ENCODE measurements around the gene KDSR.

The KDSR gene

GRCh38 chr18:63367053-63367953 is at the start of gene KDSR:
KDSR (minus strand) TSS chr18:63367206; CDS start chr18:63367118, 88 bp downstream.
- DNase-seq: peak; percentile 16 to 98 (median 92)

GRCh38 chr18:63412953-63413352 is 45.9 kb upstream of the KDSR start:
- DNase-seq: no peak

- DNase-seq: no peak
Measured at GRCh38 chr18:63410792-63411191, 43.8 kb upstream of the KDSR start.

GRCh38 chr18:63409301-63409700 is 42.3 kb upstream of the KDSR start:
- DNase-seq: no peak

GRCh38 chr18:63407734-63408133 is 40.7 kb upstream of the KDSR start:
- DNase-seq: no peak

GRCh38 chr18:63405986-63406385 is 39.0 kb upstream of the KDSR start:
- peak in 1 of 14 donors; percentile 2 for DNase-seq

- DNase-seq: no peak
Measured at GRCh38 chr18:63402246-63403162, 35.5 kb upstream of the KDSR start.

GRCh38 chr18:63399300-63399699 is 32.3 kb upstream of the KDSR start:
- no peak for DNase-seq

GRCh38 chr18:63397349-63397748 is 30.3 kb upstream of the KDSR start:
- DNase-seq: no peak

GRCh38 chr18:63395503-63395902 is 28.5 kb upstream of the KDSR start:
- no peak for DNase-seq

- DNase-seq: no peak
Measured at GRCh38 chr18:63394954-63395353, 27.9 kb upstream of the KDSR start.

GRCh38 chr18:63387861-63388260 is 20.9 kb upstream of the KDSR start:
- no peak for DNase-seq

- DNase-seq: no peak
Measured at GRCh38 chr18:63382843-63383242, 15.8 kb upstream of the KDSR start.

GRCh38 chr18:63379639-63379962 is 12.6 kb upstream of the KDSR start:
- DNase-seq: no peak

GRCh38 chr18:63378919-63379638 is 12.1 kb upstream of the KDSR start:
- DNase-seq: no peak

GRCh38 chr18:63377275-63377980 is 10.4 kb upstream of the KDSR start:
- DNase-seq: no peak

GRCh38 chr18:63376538-63376937 is 9.5 kb upstream of the KDSR start:
- no peak for DNase-seq

GRCh38 chr18:63374540-63374939 is 7.5 kb upstream of the KDSR start:
- DNase-seq: no peak

GRCh38 chr18:63373161-63373560 is 6.2 kb upstream of the KDSR start:
- no peak for DNase-seq

GRCh38 chr18:63368611-63369010 is 1.6 kb upstream of the KDSR start:
- DNase-seq: no peak

- peak in 12 of 14 donors; percentile 8 to 61 (median 38) for DNase-seq
Measured at GRCh38 chr18:63366213-63367052, 573 bp downstream of the KDSR start.

Data from C1 segment of cervical spinal cord (tissue), 14 donors.